Right ventricle myocardium inferior (tissue), 1 donor: ENCODE data around the gene TMTC2. TPM values are rescaled to one million over a fixed set of nuclear protein-coding genes. Genes with fewer than 3 reads are reported as not detected.

Experiments used
- ATAC-seq: fragments of 200-7000 bp; cut with Tn5 transposase; one replicate; pipeline ENCODE4 v1.9.1; 2020; ENCODE audit warnings: mild to moderate bottlenecking, moderate library complexity
- DNase-seq: peaks from one replicate; pipeline ENCODE4 v3.0.0; 2021; ENCODE audit errors: missing footprints
- intact Hi-C: fragments of 100-400 bp; cut with DNase I; formaldehyde crosslinking; loops from one replicate; pipeline ENCODE4 v1.11.0; 2022
- long read RNA-seq: library from polyadenylated mRNA; unstranded; transcript quantifications from one replicate; pipeline ENCODE4 v2.0.0, GENCODE V29; 2021
- total RNA-seq: library from RNA; stranded (reverse); fragmentation: NEBNext Ultra II Directional; extraction: Animal tissue kit (Norgen Biotek cat#: 25700); gene quantifications from one replicate; pipeline ENCODE4 v1.2.1, GENCODE V29; 2021
- donor health status: DM: no; HTN: yes; CAD: no; lungs with severe emphysema.

Gene TMTC2
- 4.4 TPM for total RNA-seq
- long read RNA-seq, partial matches to known transcripts, result 1 of 2 reads
- long read RNA-seq, other reads (novel, unspliced or antisense), result 0 of 2 reads

- intact Hi-C loops, result loop anchor here (10.0 kb wide), 1 partner anchor 1708 kb away; no protein-coding TSS in a partner anchor
- peak; percentile 98 for ATAC-seq
- peak; percentile 94 for DNase-seq
These were observed at the start of gene TMTC2 for GRCh38 chr12:82686168-82687020. TSS of gene TMTC2 (plus strand) at chr12:82686906.

DNA sequence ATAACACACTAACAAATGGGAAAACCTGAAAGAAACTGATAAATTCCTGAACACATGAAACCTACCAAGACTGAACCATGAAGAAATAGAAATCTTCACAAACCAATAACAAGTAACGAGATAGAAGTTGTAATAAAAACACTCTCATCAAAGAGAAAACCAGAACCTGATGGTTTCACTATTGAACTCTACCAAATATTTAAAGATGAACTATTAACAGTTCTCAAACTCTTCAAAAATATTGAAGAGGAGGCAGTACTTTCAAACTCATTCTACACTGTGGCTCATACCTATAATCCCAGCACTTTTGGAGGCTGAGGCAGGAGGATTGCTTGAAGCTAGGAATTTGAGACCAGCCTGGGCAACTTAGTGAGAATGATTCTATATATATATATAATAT lies 48.4 kb upstream of the TMTC2 start:
- DNase-seq (no peak), ATAC-seq (no peak)
- intact Hi-C loops, result no loop called here

DNA sequence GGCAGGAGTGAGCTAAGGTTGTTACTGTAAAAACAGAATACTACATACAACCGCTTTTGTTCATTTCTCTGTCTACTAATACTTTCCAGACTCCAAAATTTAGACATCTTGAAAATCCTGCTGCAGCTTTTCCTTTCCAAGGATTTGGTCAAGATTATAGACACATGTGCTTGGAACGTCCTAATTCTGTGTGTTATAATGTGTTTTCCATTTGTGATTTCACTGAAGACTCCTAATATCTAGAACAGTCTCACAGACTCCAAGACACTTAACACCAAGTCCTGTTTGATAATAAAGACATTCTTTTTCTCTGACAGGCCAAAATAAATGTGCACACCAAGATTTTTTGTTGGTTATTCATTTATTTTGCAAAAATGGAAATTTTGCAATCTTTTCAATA lies 41.8 kb upstream of the TMTC2 start:
- no peak for ATAC-seq
- intact Hi-C loops, result no loop called here
- no peak for DNase-seq

- DNase-seq (no peak), ATAC-seq (no peak)
- intact Hi-C loops, result no loop called here
These were observed 41.3 kb upstream of the TMTC2 start for GRCh38 chr12:82645414-82645813.

- intact Hi-C loops, result no loop called here
- DNase-seq (no peak), ATAC-seq (no peak)
These were observed 38.9 kb upstream of the TMTC2 start for GRCh38 chr12:82647853-82648252.

- intact Hi-C loops, result no loop called here
- DNase-seq, result no peak
- ATAC-seq, result no peak
These were observed 38.3 kb upstream of the TMTC2 start for GRCh38 chr12:82648259-82648909.

- ATAC-seq, result peak; percentile 23
- DNase-seq, result no peak
- intact Hi-C loops, result no loop called here
These were observed 35.9 kb upstream of the TMTC2 start for GRCh38 chr12:82650627-82651337.

GRCh38 chr12:82651489-82651888 lies 35.2 kb upstream of the TMTC2 start:
- DNase-seq (no peak), ATAC-seq (no peak)
- intact Hi-C loops, result no loop called here

- DNase-seq, result no peak
- intact Hi-C loops, result no loop called here
- no peak for ATAC-seq
These were observed 34.6 kb upstream of the TMTC2 start for GRCh38 chr12:82652071-82652470.

GRCh38 chr12:82655751-82656150 lies 31.0 kb upstream of the TMTC2 start:
- no peak for DNase-seq
- intact Hi-C loops, result no loop called here
- no peak for ATAC-seq

DNA sequence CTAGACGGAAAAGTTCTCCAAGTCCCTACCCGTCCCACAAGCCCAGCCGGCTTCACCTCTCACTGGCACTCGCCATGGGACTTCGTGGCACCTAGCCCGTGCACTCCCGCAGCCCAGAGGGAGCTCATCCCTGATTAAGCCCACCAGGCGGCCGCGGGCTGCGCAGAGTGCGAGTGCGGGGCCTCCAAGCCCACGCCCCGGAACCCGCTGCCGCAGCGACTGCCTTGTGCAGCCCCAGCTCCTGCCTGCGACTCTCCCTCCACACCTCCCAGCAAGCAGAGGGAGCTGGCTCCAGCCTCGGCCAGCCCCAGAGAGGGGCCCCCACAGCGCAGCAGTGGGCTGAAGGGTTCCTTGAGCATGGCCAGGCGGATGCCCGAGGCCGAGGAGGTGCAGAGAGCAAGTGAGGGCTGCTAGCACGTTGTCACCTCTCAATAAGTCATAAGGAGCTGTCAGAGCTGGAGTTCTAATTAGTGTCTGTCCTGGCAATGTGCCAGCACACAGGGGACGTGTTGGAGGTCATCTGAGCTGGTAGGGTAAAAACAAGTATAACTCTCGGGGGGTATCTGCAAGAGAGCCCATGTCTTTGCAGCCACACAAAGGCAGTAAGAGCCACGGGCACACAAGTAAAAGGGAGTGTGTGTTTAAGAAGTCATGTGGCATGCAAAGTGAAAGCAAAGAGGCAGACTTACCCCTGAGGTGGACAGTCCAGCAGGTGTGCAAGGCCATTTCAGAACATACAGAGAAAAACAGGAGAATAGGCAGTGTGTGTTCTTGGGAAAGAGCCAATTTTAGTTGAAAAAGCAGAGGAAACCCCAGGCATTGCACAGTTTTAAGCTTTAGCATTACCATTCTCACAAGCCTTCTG lies 27.1 kb upstream of the TMTC2 start:
- DNase-seq, result no peak
- no peak for ATAC-seq
- intact Hi-C loops, result no loop called here

DNA sequence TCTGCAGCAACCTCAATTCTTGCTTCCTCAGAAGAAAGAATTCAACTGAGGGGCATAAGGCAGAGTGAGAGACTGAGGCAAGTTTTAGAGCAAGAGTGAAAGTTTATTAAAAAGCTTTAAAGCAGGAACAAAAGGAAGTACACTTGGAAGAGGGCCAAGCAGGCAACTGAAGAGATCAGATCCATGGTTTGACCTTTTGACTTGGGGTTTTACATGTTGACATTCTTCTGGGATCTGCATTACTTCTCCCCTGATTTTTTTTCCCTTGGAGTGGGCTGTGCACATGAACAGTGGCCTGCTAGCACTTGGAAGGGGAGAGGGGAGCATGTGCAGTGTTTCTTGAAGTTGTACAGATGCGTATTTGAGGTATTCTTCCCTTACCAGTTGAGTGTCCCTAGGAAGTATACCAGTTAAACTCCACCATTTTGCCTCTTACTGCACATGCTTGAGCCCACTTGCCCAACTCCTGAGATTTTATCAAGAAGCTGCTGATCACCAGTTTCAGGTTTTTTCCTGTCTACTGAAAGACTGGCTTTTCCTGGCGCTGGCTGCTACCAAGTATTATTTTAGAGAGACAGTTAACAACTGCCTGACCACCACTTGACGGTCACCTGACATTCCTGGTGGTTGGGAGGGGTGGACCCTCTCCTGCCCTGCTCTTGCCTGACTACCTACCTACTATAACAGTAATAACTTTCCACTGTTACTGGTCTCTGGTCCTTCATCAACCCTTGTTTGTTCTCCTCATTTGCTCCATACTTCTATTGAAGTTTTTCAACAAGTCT lies 26.0 kb upstream of the TMTC2 start:
- no peak for ATAC-seq
- DNase-seq, result no peak
- intact Hi-C loops, result no loop called here

DNA sequence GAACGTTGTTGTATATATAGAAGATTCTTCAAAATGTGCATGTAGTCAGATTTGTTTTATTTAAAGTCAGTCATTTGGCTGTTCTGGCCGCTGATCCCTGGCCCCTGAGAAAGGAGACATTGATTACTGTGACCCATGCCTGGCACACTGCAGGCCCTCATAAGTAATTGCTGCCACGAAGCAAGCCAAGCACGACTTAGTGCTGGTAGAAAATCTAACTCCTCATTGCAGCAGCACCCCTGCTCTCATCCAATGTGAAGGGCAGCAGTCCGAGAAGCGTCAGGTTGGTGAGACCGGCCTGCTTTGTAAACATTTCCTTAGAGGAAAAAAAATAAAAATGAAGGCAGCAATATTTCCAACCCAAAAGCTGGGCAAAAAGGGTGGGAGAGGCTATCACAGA lies 22.8 kb upstream of the TMTC2 start:
- DNase-seq (no peak), ATAC-seq (no peak)
- intact Hi-C loops, result no loop called here

DNA sequence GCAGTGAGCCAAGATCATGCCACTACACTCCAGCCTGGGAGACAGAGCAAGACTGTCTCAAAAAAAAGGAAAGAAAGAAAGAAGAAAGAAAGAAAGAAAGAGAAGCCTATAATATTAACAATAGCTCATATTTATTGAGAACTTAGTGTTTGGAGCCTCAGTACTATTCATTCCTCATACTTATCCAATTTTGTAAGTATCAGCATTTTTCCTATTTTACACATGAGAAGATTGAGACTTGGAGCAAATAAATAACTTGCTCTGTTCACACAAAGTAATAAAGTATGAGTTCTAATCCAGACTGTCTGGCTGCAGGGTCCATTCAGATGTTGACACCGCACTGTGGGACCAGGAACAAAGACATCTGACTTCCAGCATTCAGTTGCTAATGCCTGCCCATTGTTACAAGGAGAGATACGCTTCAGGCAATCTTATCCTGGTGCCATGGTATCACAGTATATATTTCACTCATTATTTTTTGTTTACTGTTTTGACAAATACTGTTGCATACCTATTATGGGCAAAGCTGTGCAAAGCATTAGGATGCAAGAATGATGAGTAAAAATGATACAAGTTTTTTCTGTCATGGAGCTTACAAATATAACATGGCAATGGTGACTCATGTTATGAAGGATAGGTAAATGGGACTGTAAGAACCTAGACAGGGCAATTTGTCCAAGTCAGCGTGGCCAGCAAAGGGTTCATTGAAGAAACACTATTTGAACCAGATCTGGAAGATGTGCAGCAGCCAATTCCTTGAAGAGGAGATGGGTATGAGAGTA lies 21.4 kb upstream of the TMTC2 start:
- no peak for DNase-seq
- no peak for ATAC-seq
- intact Hi-C loops, result no loop called here

GRCh38 chr12:82666830-82667229 lies 19.9 kb upstream of the TMTC2 start:
- ATAC-seq (no peak), DNase-seq (no peak)
- intact Hi-C loops, result no loop called here

DNA sequence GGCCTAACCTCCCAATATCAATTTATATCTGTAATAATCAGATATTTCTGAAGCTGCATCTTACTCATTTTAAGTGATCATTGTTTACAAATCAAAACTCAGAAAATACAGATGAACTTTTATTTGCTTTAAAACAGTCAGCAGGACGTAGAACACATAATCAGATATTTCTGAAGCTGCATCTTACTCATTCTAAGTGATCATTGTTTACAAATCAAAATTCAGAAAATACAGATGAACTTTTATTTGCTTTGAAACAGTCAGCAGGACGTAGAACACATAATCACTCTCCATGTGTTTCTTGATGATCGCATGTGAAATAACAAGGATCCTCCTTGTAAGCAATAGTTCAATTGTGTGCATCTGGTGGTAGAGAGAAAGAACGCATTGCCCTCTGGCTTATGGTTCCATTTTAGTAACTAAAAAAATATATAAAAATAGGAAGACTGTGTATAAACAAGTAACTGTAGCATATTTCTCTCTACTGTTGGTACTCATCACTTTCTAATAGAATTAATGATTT lies 15.0 kb upstream of the TMTC2 start:
- ATAC-seq, result no peak

More for the DNA sequence above, 15.0 kb upstream of the TMTC2 start:
- intact Hi-C loops, result no loop called here
- no peak for DNase-seq
